Measurements from ENCODE around the gene TRABD2A. TPM values are rescaled to one million over a fixed set of nuclear protein-coding genes. Genes with fewer than 3 reads are reported as not detected.

Gene TRABD2A
- total RNA-seq, 1 donor from 2014 or later = 4.5 TPM

DNA sequence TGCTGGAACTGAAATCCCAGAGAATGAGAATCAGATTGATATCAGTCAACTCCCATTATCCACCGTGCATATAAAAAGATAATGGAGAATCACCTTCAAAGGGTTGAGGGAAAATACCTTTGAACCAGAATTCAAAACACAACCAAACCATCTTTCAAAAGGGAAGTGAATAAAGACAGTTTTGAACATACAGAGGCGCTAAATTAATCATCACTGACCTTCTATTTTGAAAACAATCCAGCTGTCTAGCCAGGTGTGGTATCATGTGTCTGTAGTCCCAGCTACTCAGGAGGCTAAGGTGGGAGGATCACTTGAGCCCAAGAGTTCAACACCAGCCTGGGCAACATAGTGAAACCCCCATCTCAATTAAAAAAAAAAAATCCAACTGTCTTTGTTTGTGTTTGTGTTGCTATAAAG lies 63.6 kb downstream of the TRABD2A start:
- Mint-ChIP-seq H3K27me3 (peaks cover 2% of the 10 kb centered on the region), H3K4me1 (peaks cover 27% of the 10 kb centered on the region), H3K4me3 (peak overlapping the region; percentile 29), H3K36me3 (ENCODE audit: low read depth) (no peaks in the 10 kb centered on the region), H3K9me3 (peaks cover 2% of the 10 kb centered on the region), H3K27ac (peak overlapping the region; percentile 78)
- peak; percentile 80 for ATAC-seq (ENCODE audit: low read depth)
- CTCF ChIA-PET = interaction anchor here (0.9 to 1.3 kb wide), 3 partner anchors 64 to 108 kb away, joined by 3 to 5 read pairs (median 3); partner anchors contain the start of gene TRABD2A
- no peak for DNase-seq
- intact Hi-C loops (cut with micrococcal nuclease) = loop anchor here (1.0 to 5.0 kb wide), 4 partner anchors 16 to 110 kb away; no protein-coding TSS in a partner anchor
- TF ChIP-seq, protein P1, sequence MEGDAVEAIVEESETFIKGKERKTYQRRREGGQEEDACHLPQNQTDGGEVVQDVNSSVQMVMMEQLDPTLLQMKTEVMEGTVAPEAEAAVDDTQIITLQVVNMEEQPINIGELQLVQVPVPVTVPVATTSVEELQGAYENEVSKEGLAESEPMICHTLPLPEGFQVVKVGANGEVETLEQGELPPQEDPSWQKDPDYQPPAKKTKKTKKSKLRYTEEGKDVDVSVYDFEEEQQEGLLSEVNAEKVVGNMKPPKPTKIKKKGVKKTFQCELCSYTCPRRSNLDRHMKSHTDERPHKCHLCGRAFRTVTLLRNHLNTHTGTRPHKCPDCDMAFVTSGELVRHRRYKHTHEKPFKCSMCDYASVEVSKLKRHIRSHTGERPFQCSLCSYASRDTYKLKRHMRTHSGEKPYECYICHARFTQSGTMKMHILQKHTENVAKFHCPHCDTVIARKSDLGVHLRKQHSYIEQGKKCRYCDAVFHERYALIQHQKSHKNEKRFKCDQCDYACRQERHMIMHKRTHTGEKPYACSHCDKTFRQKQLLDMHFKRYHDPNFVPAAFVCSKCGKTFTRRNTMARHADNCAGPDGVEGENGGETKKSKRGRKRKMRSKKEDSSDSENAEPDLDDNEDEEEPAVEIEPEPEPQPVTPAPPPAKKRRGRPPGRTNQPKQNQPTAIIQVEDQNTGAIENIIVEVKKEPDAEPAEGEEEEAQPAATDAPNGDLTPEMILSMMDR (IDR thresholded peaks at IDR 0.05) = no peak
- POLR2A ChIA-PET = interaction anchor here (0.6 to 1.3 kb wide), 9 partner anchors 16 to 601 kb away, joined by 3 to 6 read pairs (median 4); partner anchors contain the start of gene SH2D6

DNA sequence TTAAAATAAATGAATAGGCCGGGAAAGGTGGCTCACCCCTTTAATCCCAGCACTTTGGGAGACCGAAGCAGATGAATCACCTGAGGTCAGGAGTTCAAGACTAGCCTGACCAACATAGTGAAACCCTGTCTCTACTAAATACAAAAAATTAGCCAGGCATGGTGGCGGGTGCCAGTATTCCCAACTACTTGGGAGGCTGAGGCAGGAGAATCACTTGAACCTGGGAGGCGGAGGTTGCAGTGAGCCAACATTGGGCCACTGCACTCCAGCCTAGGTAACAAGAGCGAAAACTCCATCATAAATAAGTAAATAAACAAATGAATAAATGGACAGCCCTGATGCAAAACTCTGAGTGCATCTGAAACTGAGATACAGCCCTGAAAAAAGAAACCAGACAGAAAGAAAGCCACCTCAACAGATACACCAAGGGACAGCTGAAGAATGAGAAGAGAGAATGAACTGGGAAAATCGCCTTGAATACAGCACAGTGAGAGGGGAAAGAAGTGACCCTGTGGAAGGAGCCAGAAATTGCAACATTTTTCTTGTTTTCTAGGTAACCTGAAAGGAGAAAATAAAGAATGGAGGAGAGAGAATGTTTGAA lies 64.4 kb downstream of the TRABD2A start:
- Mint-ChIP-seq H3K27ac (peak overlapping the region; percentile 78), H3K9me3 (peaks cover 2% of the 10 kb centered on the region), H3K4me1 (peaks cover 27% of the 10 kb centered on the region), H3K4me3 (peak overlapping the region; percentile 29), H3K27me3 (peaks cover 2% of the 10 kb centered on the region), H3K36me3 (ENCODE audit: low read depth) (no peaks in the 10 kb centered on the region)
- POLR2A ChIA-PET = interaction anchor here (0.6 to 1.3 kb wide), 5 partner anchors 17 to 112 kb away, joined by 3 to 4 read pairs (median 4); no protein-coding TSS in a partner anchor
- ATAC-seq (ENCODE audit: low read depth) = peak; percentile 33
- TF ChIP-seq, protein P1 (IDR thresholded peaks at IDR 0.05) = no peak
- intact Hi-C loops (cut with micrococcal nuclease) = loop anchor here (1.0 to 5.0 kb wide), 4 partner anchors 17 to 111 kb away; no protein-coding TSS in a partner anchor
- no peak for DNase-seq
- CTCF ChIA-PET = interaction anchor here (1.0 to 1.3 kb wide), 2 partner anchors 66 to 109 kb away, joined by 3 to 5 read pairs; no protein-coding TSS in a partner anchor

DNA sequence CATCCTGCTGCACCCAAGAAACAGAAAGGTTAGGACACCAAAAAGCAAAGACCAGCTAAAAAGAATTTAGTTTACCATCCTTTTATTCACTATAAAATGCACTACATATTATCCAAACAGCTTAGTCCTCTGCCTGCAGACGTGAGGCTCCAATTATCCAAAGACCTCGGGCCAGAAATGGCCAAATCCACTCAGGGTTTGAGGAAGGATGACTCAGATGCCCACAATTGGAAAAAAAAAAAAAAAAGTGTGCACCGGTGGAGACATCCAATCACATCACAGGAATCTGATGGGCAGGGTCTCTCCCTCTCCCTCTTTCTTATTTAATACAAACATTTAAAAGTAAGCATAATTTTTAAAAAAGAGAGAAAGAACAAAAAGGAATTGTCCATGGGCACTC lies 65.7 kb downstream of the TRABD2A start:
- Mint-ChIP-seq H3K36me3 (ENCODE audit: low read depth) (no peaks in the 10 kb centered on the region), H3K27me3 (peaks cover 2% of the 10 kb centered on the region), H3K27ac (no peak overlapping the region), H3K9me3 (peaks cover 2% of the 10 kb centered on the region), H3K4me3 (no peak overlapping the region), H3K4me1 (peaks cover 27% of the 10 kb centered on the region)
- no peak for DNase-seq
- intact Hi-C loops (cut with micrococcal nuclease) = loop anchor here (5.0 kb wide), 1 partner anchor 112 kb away; no protein-coding TSS in a partner anchor
- TF ChIP-seq, protein P1 (IDR thresholded peaks at IDR 0.05) = no peak
- POLR2A ChIA-PET = interaction anchor here (0.6 to 0.7 kb wide), 2 partner anchors 18 to 543 kb away, joined by 3 read pairs; no protein-coding TSS in a partner anchor
- CTCF ChIA-PET = no interaction called here
- ATAC-seq (ENCODE audit: low read depth) = no peak

DNA sequence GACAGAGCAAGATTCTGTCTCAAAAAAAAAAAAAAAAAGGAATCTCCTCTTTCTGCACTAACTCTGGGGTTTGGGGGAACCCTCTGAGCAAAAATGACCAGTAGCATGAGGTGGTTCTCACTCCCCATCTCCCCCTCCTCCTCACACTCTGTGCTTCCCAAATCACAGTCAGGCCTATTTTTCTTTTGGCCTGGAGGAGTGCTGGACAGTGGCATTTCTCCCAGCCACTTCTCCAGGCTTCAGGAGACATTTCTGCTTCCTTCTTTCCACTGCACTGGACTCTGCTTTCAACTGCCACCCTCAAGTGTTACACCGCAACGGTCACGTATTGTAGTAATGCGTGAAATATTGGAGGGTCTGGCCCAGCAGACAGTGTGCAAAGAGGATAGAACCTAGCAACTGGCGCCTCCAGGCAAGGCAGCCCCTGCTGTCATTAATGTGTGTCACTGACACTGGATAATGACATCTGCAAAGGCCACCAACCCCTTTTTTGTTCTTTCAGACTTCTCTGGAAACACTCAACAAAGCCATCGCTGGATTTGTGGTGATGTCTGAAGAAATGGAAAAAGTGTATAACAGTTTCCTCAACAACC lies 68.9 kb downstream of the TRABD2A start:
- no peak for ATAC-seq (ENCODE audit: low read depth)
- Mint-ChIP-seq H3K36me3 (ENCODE audit: low read depth) (no peaks in the 10 kb centered on the region), H3K27ac (no peak overlapping the region), H3K4me3 (no peak overlapping the region), H3K27me3 (peaks cover 2% of the 10 kb centered on the region), H3K4me1 (peaks cover 13% of the 10 kb centered on the region), H3K9me3 (no peaks in the 10 kb centered on the region)
- ChIA-PET CTCF (no interaction called here), POLR2A (no interaction called here)
- no peak for DNase-seq
- intact Hi-C loops (cut with micrococcal nuclease) = no loop called here
- TF ChIP-seq, protein P1 (IDR thresholded peaks at IDR 0.05) = no peak

DNA sequence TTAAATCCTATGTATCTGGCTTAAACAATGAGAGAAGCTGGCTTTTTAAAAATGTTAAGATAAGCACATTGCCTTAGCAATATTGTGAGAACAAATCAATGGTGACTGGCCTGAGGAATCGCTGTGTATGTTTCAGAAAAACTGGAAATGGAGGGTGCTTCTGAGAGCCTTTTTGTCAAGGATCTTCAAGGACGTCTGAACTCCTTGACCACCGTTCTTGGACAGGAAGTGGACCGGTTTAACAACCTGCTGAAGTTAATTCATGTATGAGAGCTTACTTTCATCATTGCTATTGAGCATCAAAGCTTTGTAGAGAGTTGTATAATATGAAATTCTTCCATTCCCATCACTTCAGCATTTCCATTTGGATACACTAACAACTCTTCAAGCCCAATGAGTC lies 72.6 kb downstream of the TRABD2A start:
- H3K27ac Mint-ChIP-seq = no peak overlapping the region
- no peak for ATAC-seq (ENCODE audit: low read depth)
- CTCF ChIA-PET = no interaction called here

More for the DNA sequence above, 72.6 kb downstream of the TRABD2A start:
- no peak for DNase-seq
- intact Hi-C loops (cut with micrococcal nuclease) = no loop called here
- POLR2A ChIA-PET = no interaction called here
- no peaks in the 10 kb centered on the region for H3K36me3 Mint-ChIP-seq (ENCODE audit: low read depth)
- H3K27me3 Mint-ChIP-seq = peaks cover 2% of the 10 kb centered on the region
- TF ChIP-seq, protein P1 (IDR thresholded peaks at IDR 0.05) = no peak
- H3K9me3 Mint-ChIP-seq = no peaks in the 10 kb centered on the region
- no peak overlapping the region for H3K4me3 Mint-ChIP-seq
- H3K4me1 Mint-ChIP-seq = no peaks in the 10 kb centered on the region
